ENCODE data around the gene C2orf76.
A peak's percentile ranks its signal among the peaks of the same experiment; 100 is the strongest.

Gene C2orf76

GRCh38 chr2:119253760-119254600 is 112.7 kb downstream of the C2orf76 start:
- WGBS, 2 experiments (ENCODE audit: insufficient coverage in 2 of 2) = 89 to 93% methylated on average over 12 to 14 of the region's 14 CpGs
- peaks cover 17% of the 10 kb centered on the region for H3K36me3 ChIP-seq (ENCODE audit: control insufficient read depth, insufficient read depth, low read length)
- H3K9me3 ChIP-seq (ENCODE audit: control insufficient read depth, low read length) = no peaks in the 10 kb centered on the region
- no peak overlapping the region for H3K27ac ChIP-seq (ENCODE audit: low read depth, low read length, severe bottlenecking)
- H3K4me1 ChIP-seq (ENCODE audit: control insufficient read depth, insufficient read depth, low read length, poor library complexity, severe bottlenecking) = peaks cover 58% of the 10 kb centered on the region
- H3K4me3 ChIP-seq (ENCODE audit: extremely low read depth, insufficient read depth, low read length, poor library complexity, severe bottlenecking) = no peak overlapping the region

- whole genome bisulfite sequencing, 2 experiments (ENCODE audit: insufficient coverage in 2 of 2) = 100% methylated on average over 1 of the region's 2 CpGs; no CpG with 5 or more reads in 1 of the 2 experiments
- peaks cover 18% of the 10 kb centered on the region for H3K36me3 ChIP-seq (ENCODE audit: control insufficient read depth, insufficient read depth, low read length)
- H3K4me1 ChIP-seq (ENCODE audit: control insufficient read depth, insufficient read depth, low read length, poor library complexity, severe bottlenecking) = peaks cover 60% of the 10 kb centered on the region
- H3K4me3 ChIP-seq (ENCODE audit: extremely low read depth, insufficient read depth, low read length, poor library complexity, severe bottlenecking) = no peak overlapping the region
- H3K9me3 ChIP-seq (ENCODE audit: control insufficient read depth, low read length) = no peaks in the 10 kb centered on the region
- peak overlapping the region; percentile 70 for H3K27ac ChIP-seq (ENCODE audit: low read depth, low read length, severe bottlenecking)
These were observed 113.4 kb downstream of the C2orf76 start for GRCh38 chr2:119253114-119253702.
